GM12878 (cell line): Measurements from ENCODE around the gene RCN2. TPM values are rescaled to one million over a fixed set of nuclear protein-coding genes. Genes with fewer than 3 reads are reported as not detected.

ENCODE experiments used
- ATAC-seq: fragments of 200-7000 bp; cut with Tn5 transposase; 3 replicates; pipeline ENCODE4 v1.9.1; 2020; ENCODE audit warnings: mild to moderate bottlenecking, moderate library complexity
- BruUV-seq: library from RNA; stranded (reverse); fragments of 400-500 nt; replicated peaks from 2 replicates; lab custom pipeline; 2021; lab: Mats Ljungman, UMichigan
- CTCF ChIA-PET: fragments of 300-600 bp; sonication (Branson Sonifier 250); formaldehyde crosslinking; extraction: SDS; loops from one replicate; lab custom pipeline; 2021; ENCODE audit warnings: inconsistent platforms; lab: Yijun Ruan, JAX
- POLR2A ChIA-PET: fragments of 350-600 bp; formaldehyde crosslinking; extraction: SDS; loops from one replicate; lab custom pipeline; 2021; ENCODE audit warnings: inconsistent platforms; lab: Charles Lee
- RAD21 ChIA-PET: fragments of 300-600 bp; sonication (Branson Sonifier 250); formaldehyde crosslinking; loops from one replicate; lab custom pipeline; 2023; ENCODE audit warnings: antibody characterized with exemption; ENCODE audit not compliant: unreplicated experiment; lab: Charles Lee
- SMC1A ChIA-PET: fragments of 300-600 bp; sonication (Branson Sonifier 250); formaldehyde crosslinking; loops from one replicate; lab custom pipeline; 2023; ENCODE audit not compliant: unreplicated experiment, uncharacterized antibody; lab: Charles Lee
- DNase-seq: peaks from one replicate; pipeline ENCODE4 v3.0.0-alpha.2; 2011; ENCODE audit warnings: low read depth, low spot score
- FAIRE-seq: peaks from 3 replicates; lab custom pipeline; 2011; peaks lifted over from hg19 to GRCh38; lab: Jason Lieb, UNC
- H2AFZ ChIP-seq: 2 replicates; pipeline ENCODE4 v1.6.0; 2011; ENCODE audit warnings: low read depth, low read length, control low read depth; ENCODE audit not compliant: control insufficient read depth
- H3K27ac ChIP-seq: 2 replicates; pipeline ENCODE4 v1.5.1; 2011; ENCODE audit warnings: control low read depth; ENCODE audit not compliant: control insufficient read depth, insufficient read depth
- H3K27me3 ChIP-seq, 2 experiments: replicated peaks in 1 of 2; 2 replicates each; pipeline versions ENCODE4 v1.6.0 to v1.6.1; 2011; ENCODE audit warnings: low read length in 1 of 2; ENCODE audit not compliant: control insufficient read depth in 2 of 2, insufficient read depth in 2 of 2
- H3K36me3 ChIP-seq, 2 experiments: 2 replicates each; pipeline ENCODE4 v1.5.1; 2011; ENCODE audit warnings: low read length in 1 of 2; ENCODE audit not compliant: control insufficient read depth in 2 of 2, insufficient read depth in 2 of 2
- H3K4me1 ChIP-seq: 2 replicates; pipeline ENCODE4 v1.6.1; 2011; ENCODE audit warnings: mild to moderate bottlenecking, low read length, moderate library complexity, mixed read lengths; ENCODE audit not compliant: control insufficient read depth, insufficient read depth
- H3K4me2 ChIP-seq: 2 replicates; pipeline ENCODE4 v1.6.0; 2011; ENCODE audit warnings: control low read depth; ENCODE audit not compliant: control insufficient read depth, insufficient read depth
- H3K4me3 ChIP-seq: fragments of 200-600 bp; sonication (generic); 2 replicates; pipeline ENCODE4 v1.5.1; 2016
- H3K79me2 ChIP-seq: 2 replicates; pipeline ENCODE4 v1.6.0; 2011; ENCODE audit warnings: low read length; ENCODE audit not compliant: control insufficient read depth, insufficient read depth
- H3K9ac ChIP-seq: 2 replicates; pipeline ENCODE4 v1.8.0; 2011; ENCODE audit warnings: low read length, control low read depth, mixed read lengths; ENCODE audit not compliant: control insufficient read depth, insufficient read depth
- H3K9me3 ChIP-seq: replicated peaks from 3 replicates; pipeline ENCODE4 v1.5.1; 2011; ENCODE audit warnings: mild to moderate bottlenecking, low read length; ENCODE audit not compliant: control insufficient read depth, insufficient read depth
- H4K20me1 ChIP-seq: 2 replicates; pipeline ENCODE4 v1.6.0; 2011; ENCODE audit not compliant: control insufficient read depth, insufficient read depth
- SMC3 ChIP-seq: IDR thresholded peaks from 2 replicates; pipeline ENCODE4 v1.6.1; 2011; ENCODE audit warnings: low read length, improper control_type of control experiment, borderline replicate concordance
- WGBS: methylation state at CpG from one replicate; pipeline ENCODE4 v1.1.6; 2016; ENCODE audit warnings: low lambda C conversion rate; ENCODE audit not compliant: insufficient replicate concordance, insufficient coverage; ENCODE audit errors: missing lambda C conversion rate; 5-methylcytosine and 5-hydroxymethylcytosine counted together
- in situ Hi-C: fragments of 300-500 bp; cut with MboI; formaldehyde crosslinking; loops from 9 replicates; pipeline ENCODE4 v1.14.3; 2018; ENCODE audit warnings: mixed read lengths
- intact Hi-C: fragments of 100-400 bp; cut with micrococcal nuclease; formaldehyde crosslinking; loops from one replicate; pipeline ENCODE4 v1.14.2; 2022; ENCODE audit not compliant: unreplicated experiment
- polyA plus RNA-seq, 11 experiments: library from polyadenylated mRNA; depleted of rRNA in 4 of 11; unstranded in 6 of 11; stranded (reverse) in 5 of 11; fragments of >200 nt; fragmentation: Nextera tagmentation in 4 of 11; fragmentation: Illumina TruSeq in 1 of 11; extraction: Ambion mirVana in 4 of 11; extraction: Trizol in 1 of 11; gene quantifications; 1 replicate in 1 of 11; 2 replicates in 10 of 11; pipeline versions ENCODE4 v1.2.1 to v1.2.3, GENCODE V29; 2011 to 2016; ENCODE audit warnings: inconsistent platforms in 2 of 11, missing spikeins in 2 of 11, low read depth in 1 of 11
- total RNA-seq, 4 experiments: library from RNA; depleted of rRNA in 3 of 4; stranded (reverse); fragments of >200 nt in 3 of 4; fragmentation: Illumina TruSeq in 1 of 4; extraction: Trizol in 1 of 4; gene quantifications; 2 replicates each; pipeline versions ENCODE4 v1.2.1 to v1.2.3, GENCODE V29; 2013 to 2021
- TF ChIP-seq, protein P1 (sequence below), 3 experiments: IDR thresholded peaks in 2 of 3; conservative IDR thresholded peaks in 1 of 3; 2 replicates each; pipeline ENCODE4 v1.5.1; 2011; ENCODE audit warnings: low read depth in 3 of 3, low read length in 3 of 3, mild to moderate bottlenecking in 3 of 3, control low read depth in 2 of 3, moderate library complexity in 2 of 3, inconsistent platforms in 1 of 3, mixed read lengths in 1 of 3; ENCODE audit not compliant: control insufficient read depth in 2 of 3, insufficient read depth in 1 of 3; ENCODE audit errors: extremely low read depth in 1 of 3
- TF ChIP-seq, protein P2 (sequence below): fragments of 450-650 bp; IDR thresholded peaks from 2 replicates; pipeline ENCODE4 v1.6.1; 2017; ENCODE audit warnings: mild to moderate bottlenecking

Gene RCN2
- total and polyA plus RNA-seq, 10 of the 15 experiments (the other 5 are each of a cell fraction or from before 2014, with no cell fraction given): 4.9 to 41.0 (median 12.9) TPM

DNA sequence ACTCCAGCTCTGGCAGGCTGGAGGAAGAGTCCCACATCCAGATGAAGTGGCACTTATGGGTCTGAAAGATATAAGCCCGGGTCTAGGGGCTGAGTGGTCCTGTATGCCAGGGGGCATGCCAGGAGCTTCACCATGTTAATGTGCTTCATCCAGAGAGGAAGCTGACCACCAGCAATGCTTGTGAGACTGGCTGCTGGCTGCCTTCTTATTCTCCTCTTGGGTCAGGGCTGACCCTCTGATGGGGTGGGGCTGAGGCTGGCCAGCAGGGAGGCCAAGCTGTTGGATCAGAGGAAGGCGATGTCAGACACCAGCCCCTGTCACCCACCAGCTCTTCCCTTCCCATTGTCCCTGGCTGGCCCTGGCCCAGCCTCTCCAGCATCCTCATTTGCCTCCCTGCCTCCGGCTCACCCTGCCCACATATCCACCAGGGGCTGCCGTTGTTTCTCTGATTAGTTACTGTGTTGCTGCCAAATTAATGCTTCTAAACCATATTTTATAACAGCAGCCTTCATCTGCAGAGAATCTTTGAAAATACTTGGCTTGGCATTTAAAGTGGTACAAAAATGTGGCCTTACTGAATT is 43.0 kb downstream of the RCN2 start:
- POLR2A ChIA-PET: interaction anchor here (1.2 to 2.6 kb wide), 3 partner anchors 39 to 57 kb away, joined by 7 to 10 read pairs (median 8); no protein-coding TSS in a partner anchor
- no peak overlapping the region for H3K4me2 ChIP-seq
- in situ Hi-C loops: no loop called here
- no peaks in the 10 kb centered on the region for H4K20me1 ChIP-seq
- H3K27ac ChIP-seq: no peak overlapping the region
- H3K27me3 ChIP-seq: no peaks in the 10 kb centered on the region; a peak in 1 of 4 replicates
- WGBS: 31% methylated on average over 4 of the region's 4 CpGs
- H3K9ac ChIP-seq: no peak overlapping the region
- TF ChIP-seq SMC3: peak; percentile 21; the same call in 1 of the 2 replicates
- TF ChIP-seq, protein P1, sequence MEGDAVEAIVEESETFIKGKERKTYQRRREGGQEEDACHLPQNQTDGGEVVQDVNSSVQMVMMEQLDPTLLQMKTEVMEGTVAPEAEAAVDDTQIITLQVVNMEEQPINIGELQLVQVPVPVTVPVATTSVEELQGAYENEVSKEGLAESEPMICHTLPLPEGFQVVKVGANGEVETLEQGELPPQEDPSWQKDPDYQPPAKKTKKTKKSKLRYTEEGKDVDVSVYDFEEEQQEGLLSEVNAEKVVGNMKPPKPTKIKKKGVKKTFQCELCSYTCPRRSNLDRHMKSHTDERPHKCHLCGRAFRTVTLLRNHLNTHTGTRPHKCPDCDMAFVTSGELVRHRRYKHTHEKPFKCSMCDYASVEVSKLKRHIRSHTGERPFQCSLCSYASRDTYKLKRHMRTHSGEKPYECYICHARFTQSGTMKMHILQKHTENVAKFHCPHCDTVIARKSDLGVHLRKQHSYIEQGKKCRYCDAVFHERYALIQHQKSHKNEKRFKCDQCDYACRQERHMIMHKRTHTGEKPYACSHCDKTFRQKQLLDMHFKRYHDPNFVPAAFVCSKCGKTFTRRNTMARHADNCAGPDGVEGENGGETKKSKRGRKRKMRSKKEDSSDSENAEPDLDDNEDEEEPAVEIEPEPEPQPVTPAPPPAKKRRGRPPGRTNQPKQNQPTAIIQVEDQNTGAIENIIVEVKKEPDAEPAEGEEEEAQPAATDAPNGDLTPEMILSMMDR (IDR thresholded peaks at IDR 0.05 in 2 of 3, conservative IDR thresholded peaks at IDR 0.05 in 1 of 3; ENCODE audit: control insufficient read depth in 2 of 3, extremely low read depth in 1 of 3, insufficient read depth in 1 of 3, low read depth in 3 of 3, low read length in 3 of 3): peak in 2 of 3 experiments; percentile 12 to 28; a peak in 1 of 6 replicates
- TF ChIP-seq, protein P2, sequence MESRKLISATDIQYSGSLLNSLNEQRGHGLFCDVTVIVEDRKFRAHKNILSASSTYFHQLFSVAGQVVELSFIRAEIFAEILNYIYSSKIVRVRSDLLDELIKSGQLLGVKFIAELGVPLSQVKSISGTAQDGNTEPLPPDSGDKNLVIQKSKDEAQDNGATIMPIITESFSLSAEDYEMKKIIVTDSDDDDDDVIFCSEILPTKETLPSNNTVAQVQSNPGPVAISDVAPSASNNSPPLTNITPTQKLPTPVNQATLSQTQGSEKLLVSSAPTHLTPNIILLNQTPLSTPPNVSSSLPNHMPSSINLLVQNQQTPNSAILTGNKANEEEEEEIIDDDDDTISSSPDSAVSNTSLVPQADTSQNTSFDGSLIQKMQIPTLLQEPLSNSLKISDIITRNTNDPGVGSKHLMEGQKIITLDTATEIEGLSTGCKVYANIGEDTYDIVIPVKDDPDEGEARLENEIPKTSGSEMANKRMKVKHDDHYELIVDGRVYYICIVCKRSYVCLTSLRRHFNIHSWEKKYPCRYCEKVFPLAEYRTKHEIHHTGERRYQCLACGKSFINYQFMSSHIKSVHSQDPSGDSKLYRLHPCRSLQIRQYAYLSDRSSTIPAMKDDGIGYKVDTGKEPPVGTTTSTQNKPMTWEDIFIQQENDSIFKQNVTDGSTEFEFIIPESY: no peak
- TF ChIP-seq, all 136 proteins: peak for 2
- no TSS peak for BruUV-seq
- DNase-seq (no peak), ATAC-seq (peak; percentile 23; the same call in 2 of the 3 replicates), FAIRE-seq (no peak)
- H2AFZ ChIP-seq: no peak overlapping the region
- H3K36me3 ChIP-seq: no peaks in the 10 kb centered on the region
- no peaks in the 10 kb centered on the region for H3K4me1 ChIP-seq
- RAD21 ChIA-PET: interaction anchor here (0.8 to 15.6 kb wide), 18 partner anchors 9 to 568 kb away, joined by 3 to 259 read pairs (median 11); no protein-coding TSS in a partner anchor
- SMC1A ChIA-PET: interaction anchor here (0.8 to 14.1 kb wide), 25 partner anchors 9 to 569 kb away, joined by 3 to 375 read pairs (median 6); partner anchors contain the start of gene PSTPIP1
- H3K9me3 ChIP-seq: no peaks in the 10 kb centered on the region; the same call in 2 of the 3 replicates
- H3K79me2 ChIP-seq: no peaks in the 10 kb centered on the region
- intact Hi-C loops: loop anchor here (5.0 kb wide), 1 partner anchor 113 kb away; no protein-coding TSS in a partner anchor
- no peak overlapping the region for H3K4me3 ChIP-seq
- CTCF ChIA-PET: interaction anchor here (0.6 to 16.6 kb wide), 39 partner anchors 9 to 672 kb away, joined by 3 to 483 read pairs (median 15); partner anchors contain the start of gene PSTPIP1
